Neural cell (in vitro differentiated cells): ENCODE data around the gene PCED1B.

Source experiments
- EP300 ChIP-seq: fragments of 450-650 bp; conservative IDR thresholded peaks from 2 replicates; pipeline ENCODE4 v1.6.1; 2014; ENCODE audit warnings: antibody characterized with exemption, mild to moderate bottlenecking, moderate library complexity; ENCODE audit not compliant: poor library complexity, severe bottlenecking
- POLR2AphosphoS5 ChIP-seq: IDR thresholded peaks from 2 replicates; pipeline ENCODE4 v1.6.1; 2012
- RAD21 ChIP-seq: fragments of 450-650 bp; conservative IDR thresholded peaks from 2 replicates; pipeline ENCODE4 v1.6.1; 2014; ENCODE audit warnings: antibody characterized with exemption, mild to moderate bottlenecking, moderate library complexity
- TF ChIP-seq, protein P1 (sequence below): fragments of 450-650 bp; IDR thresholded peaks from 2 replicates; pipeline ENCODE4 v1.5.1; 2014; ENCODE audit warnings: antibody characterized with exemption, mild to moderate bottlenecking, moderate library complexity; ENCODE audit not compliant: poor library complexity, severe bottlenecking

GRCh38 chr12:47065546-47065945, 13.9 kb upstream of the PCED1B start:
- no peak for TF ChIP-seq RAD21
- TF ChIP-seq, protein P1, sequence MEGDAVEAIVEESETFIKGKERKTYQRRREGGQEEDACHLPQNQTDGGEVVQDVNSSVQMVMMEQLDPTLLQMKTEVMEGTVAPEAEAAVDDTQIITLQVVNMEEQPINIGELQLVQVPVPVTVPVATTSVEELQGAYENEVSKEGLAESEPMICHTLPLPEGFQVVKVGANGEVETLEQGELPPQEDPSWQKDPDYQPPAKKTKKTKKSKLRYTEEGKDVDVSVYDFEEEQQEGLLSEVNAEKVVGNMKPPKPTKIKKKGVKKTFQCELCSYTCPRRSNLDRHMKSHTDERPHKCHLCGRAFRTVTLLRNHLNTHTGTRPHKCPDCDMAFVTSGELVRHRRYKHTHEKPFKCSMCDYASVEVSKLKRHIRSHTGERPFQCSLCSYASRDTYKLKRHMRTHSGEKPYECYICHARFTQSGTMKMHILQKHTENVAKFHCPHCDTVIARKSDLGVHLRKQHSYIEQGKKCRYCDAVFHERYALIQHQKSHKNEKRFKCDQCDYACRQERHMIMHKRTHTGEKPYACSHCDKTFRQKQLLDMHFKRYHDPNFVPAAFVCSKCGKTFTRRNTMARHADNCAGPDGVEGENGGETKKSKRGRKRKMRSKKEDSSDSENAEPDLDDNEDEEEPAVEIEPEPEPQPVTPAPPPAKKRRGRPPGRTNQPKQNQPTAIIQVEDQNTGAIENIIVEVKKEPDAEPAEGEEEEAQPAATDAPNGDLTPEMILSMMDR: no peak
- no peak for TF ChIP-seq POLR2AphosphoS5
- no peak for TF ChIP-seq EP300
